Thyroid gland (tissue), 4 donors: ENCODE results near the gene ANKRD55.

Experiments
- CTCF ChIP-seq, 6 experiments: fragments of 200-600 bp in 3 of 6; fragments of 450-650 bp in 3 of 6; sonication (generic) in 3 of 6; IDR thresholded peaks; one replicate each; pipeline ENCODE4 v1.5.1; 2016 to 2019; ENCODE audit warnings: antibody characterized with exemption in 6 of 6, mild to moderate bottlenecking in 2 of 6, inconsistent platforms in 1 of 6, moderate library complexity in 1 of 6
- POLR2A ChIP-seq, 2 donors: fragments of 450-650 bp; IDR thresholded peaks; one replicate each; pipeline ENCODE4 v1.6.1; 2017; ENCODE audit warnings: antibody characterized with exemption in 2 of 2, mild to moderate bottlenecking in 2 of 2, moderate library complexity in 1 of 2

- no peak for TF ChIP-seq CTCF (IDR thresholded peaks at IDR 0.05)
- no peak for TF ChIP-seq POLR2A (IDR thresholded peaks at IDR 0.05)
Measured at GRCh38 chr5:56175488-56175887, 57.6 kb downstream of the ANKRD55 start.
